GM12873 (cell line): ENCODE results near the gene TFDP2.

Experiments
- TF ChIP-seq, protein P1 (sequence below): IDR thresholded peaks from 2 replicates; pipeline ENCODE4 v1.5.1; 2012; ENCODE audit warnings: low read depth, mild to moderate bottlenecking, moderate library complexity, low read length, control low read depth; ENCODE audit not compliant: insufficient read depth; ENCODE audit errors: missing control alignments

Gene TFDP2

DNA sequence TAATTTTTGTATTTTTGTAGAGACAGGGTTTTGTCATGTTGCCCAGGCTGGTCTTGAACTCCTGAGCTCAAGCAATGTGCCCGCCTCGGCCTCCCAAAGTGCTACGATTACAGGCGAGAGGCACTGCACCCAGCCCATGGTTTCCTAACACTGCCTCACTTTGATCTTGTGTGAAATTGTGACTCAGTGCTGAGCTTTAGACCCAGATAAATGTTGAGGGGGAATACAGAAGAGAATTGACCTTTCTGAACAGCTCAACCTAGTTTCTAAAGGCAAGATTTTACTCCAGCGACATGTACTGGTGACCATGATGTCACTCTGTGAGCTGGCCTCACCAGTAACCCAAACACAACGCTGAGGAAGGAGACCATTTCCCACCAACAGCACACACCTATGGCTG lies 199.4 kb downstream of the TFDP2 start:
- TF ChIP-seq, protein P1, sequence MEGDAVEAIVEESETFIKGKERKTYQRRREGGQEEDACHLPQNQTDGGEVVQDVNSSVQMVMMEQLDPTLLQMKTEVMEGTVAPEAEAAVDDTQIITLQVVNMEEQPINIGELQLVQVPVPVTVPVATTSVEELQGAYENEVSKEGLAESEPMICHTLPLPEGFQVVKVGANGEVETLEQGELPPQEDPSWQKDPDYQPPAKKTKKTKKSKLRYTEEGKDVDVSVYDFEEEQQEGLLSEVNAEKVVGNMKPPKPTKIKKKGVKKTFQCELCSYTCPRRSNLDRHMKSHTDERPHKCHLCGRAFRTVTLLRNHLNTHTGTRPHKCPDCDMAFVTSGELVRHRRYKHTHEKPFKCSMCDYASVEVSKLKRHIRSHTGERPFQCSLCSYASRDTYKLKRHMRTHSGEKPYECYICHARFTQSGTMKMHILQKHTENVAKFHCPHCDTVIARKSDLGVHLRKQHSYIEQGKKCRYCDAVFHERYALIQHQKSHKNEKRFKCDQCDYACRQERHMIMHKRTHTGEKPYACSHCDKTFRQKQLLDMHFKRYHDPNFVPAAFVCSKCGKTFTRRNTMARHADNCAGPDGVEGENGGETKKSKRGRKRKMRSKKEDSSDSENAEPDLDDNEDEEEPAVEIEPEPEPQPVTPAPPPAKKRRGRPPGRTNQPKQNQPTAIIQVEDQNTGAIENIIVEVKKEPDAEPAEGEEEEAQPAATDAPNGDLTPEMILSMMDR: no peak

- TF ChIP-seq, protein P1: no peak
Observed at GRCh38 chr3:141949399-141949798, 199.9 kb downstream of the TFDP2 start.

- TF ChIP-seq, protein P1: no peak
Observed at GRCh38 chr3:141945726-141946485, 203.4 kb downstream of the TFDP2 start.

DNA sequence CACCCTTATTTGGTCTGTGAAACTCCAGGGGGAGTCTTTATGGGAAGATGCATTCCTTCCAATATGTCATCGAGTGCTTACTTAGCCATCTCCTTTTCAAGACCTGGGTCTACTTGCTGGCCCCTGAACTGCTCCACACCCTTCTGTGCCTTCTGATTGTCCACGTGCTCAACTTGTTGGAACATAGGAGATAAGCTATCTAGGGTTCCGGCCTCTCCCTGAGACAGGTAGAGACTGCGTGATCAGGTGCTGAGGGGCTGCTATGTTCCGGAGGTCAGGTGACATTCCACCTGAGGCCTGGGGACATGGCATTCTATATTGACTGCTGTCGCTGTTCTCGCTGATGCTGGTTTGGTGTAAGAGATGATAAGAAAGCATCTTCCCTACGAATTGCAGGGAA lies 207.3 kb downstream of the TFDP2 start:
- TF ChIP-seq, protein P1: no peak

GRCh38 chr3:141941093-141941492 lies 208.3 kb downstream of the TFDP2 start:
- TF ChIP-seq, protein P1: no peak

DNA sequence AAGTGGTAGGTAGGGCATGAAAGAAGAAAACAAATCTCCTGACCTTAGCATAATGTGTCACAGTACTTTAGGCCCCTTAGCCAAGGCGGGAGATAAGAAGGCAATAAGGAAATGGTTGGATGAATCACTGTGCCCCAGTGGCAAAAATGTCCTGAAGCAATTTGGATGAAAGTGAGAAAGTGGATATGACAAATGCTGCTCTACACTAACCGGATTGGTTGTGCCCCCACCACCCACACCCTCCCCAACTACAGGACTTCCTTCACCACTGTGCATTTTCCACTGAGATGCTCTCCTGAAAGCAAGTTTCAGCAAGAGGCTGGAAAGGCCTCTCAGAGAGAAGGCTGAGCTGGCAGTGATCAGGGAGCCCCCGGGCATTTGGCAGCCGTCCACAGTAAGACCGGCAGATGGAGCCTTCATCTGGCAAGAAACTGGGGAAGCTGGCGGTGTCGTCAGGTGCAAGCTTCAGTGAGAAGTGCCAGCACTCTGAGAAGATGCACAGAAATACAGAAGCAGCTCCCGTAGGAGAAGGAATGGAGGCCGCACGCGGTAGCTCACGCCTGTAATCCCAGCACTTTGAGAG lies 209.1 kb downstream of the TFDP2 start:
- TF ChIP-seq, protein P1: peak; percentile 15

DNA sequence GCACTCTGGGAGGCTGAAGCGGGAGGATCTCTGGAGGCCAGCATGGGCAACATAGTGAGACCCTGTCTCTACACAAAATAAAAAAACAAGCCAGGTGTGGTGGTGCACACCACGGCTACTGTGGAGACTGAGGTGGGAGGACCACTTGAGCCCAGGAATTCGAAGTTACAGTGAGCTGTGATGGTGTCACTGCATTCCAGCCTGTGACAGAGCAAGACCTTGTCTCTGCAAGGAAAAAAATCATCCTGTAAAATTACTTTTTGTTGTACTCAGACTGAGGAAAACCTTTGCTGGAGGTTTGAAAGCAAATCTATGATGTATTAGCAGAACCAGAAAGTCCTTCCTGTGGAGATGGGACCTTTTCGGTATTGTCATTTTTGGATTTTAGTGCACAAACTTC lies 209.6 kb downstream of the TFDP2 start:
- TF ChIP-seq, protein P1: no peak
